ENCODE data around the gene MPC1L. TPM values are rescaled to one million over a fixed set of nuclear protein-coding genes. Genes with fewer than 3 reads are reported as not detected.
"Not testable (repeated sequence)": the region's sequence is repeated elsewhere in the genome, so short reads cannot be mapped to it uniquely, and the experiment has no call there.

The MPC1L gene
- total RNA-seq, result not detected
- long read RNA-seq, result 0 reads

GRCh38 chrX:40623139-40623536 lies at the start of gene MPC1L:
Gene MPC1L (plus strand): TSS chrX:40623428. CDS start chrX:40623566, 138 bp downstream.
- DNase-seq (ENCODE audit: low spot score), result no peak

- no peak for DNase-seq (ENCODE audit: low spot score)
Measured at GRCh38 chrX:40573763-40574162, 49.5 kb upstream of the MPC1L start.

DNA sequence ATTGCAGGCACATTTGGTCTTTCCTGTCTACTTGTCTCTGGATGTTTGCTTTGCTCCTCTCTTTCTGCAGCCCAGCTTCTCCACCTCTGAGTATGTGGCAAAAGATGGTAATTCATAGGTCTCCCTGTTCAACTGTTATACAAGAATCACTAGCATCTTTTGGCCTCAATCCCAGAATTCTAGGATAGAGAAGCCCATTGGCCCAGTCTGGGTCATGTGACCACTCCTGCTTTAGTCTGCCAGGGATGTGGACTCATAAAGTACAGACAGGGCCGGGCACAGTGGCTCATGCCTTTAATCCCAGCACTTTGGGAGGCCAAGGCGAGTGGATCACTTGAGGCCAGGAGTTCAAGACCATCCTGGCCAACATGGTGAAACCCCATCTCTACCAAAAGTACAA lies 47.8 kb upstream of the MPC1L start:
- not testable (repeated sequence) for DNase-seq (ENCODE audit: low spot score)

- no peak for DNase-seq (ENCODE audit: low spot score)
Measured at GRCh38 chrX:40576291-40576690, 46.9 kb upstream of the MPC1L start.

GRCh38 chrX:40578039-40578695 lies 45.1 kb upstream of the MPC1L start:
- no peak for DNase-seq (ENCODE audit: low spot score)

DNA sequence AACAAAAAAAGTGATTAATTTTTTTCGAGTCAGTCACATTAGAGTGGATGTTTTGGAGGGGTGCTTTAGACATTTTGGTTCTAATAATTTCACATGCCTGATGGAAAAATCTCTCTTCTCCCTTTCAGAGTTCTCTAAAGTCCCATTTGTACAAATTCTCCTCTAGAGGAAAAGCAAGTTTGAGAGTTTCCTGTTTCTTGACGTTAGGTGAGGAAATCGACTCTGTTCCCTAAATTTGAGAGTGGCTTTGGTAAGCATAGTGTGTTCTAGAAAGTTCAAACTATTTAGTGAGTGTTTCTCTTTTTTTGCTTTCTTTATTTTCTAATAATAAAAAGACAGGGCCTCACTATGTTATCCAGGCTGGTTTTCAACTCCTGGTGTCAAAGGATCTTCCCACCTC lies 44.1 kb upstream of the MPC1L start:
- no peak for DNase-seq (ENCODE audit: low spot score)

- DNase-seq (ENCODE audit: low spot score), result no peak
Measured at GRCh38 chrX:40579900-40580536, 43.2 kb upstream of the MPC1L start.

- DNase-seq (ENCODE audit: low spot score), result peak; percentile 96
Measured at GRCh38 chrX:40580537-40581335, 42.5 kb upstream of the MPC1L start, which contains the start of gene ATP6AP2. Gene ATP6AP2 (plus strand): TSS chrX:40580970. CDS start chrX:40581066, 96 bp downstream.

DNA sequence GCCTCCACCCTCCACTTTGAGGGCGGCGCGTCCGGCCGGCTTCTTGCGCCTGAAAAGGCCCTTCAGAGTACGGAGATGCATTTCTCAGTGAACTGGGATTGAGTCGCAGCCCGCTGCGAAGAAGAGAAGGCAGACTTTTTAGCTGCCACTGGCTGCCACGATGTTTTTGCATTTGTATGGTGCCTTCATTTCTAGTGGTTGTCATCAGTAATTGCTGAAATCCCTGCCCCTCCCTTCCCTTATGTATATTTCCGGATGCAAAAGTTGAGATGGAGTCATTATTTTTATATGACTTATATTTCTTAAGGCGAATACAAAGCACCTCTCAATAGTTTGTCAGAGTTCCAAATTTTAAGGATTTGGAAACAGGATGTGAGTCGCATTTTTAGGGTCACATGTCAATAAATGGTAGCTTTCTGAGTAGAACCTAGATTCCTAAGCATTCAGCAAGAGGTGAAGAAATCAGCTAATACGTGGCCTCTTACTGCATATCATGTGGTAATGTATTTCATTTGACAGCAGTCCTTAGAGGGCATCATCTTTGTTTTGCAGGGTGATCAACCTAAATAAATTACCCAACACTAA lies 41.8 kb upstream of the MPC1L start:
- no peak for DNase-seq (ENCODE audit: low spot score)

- DNase-seq (ENCODE audit: low spot score), result not testable (repeated sequence)
Measured at GRCh38 chrX:40582178-40582577, 41.0 kb upstream of the MPC1L start.

DNA sequence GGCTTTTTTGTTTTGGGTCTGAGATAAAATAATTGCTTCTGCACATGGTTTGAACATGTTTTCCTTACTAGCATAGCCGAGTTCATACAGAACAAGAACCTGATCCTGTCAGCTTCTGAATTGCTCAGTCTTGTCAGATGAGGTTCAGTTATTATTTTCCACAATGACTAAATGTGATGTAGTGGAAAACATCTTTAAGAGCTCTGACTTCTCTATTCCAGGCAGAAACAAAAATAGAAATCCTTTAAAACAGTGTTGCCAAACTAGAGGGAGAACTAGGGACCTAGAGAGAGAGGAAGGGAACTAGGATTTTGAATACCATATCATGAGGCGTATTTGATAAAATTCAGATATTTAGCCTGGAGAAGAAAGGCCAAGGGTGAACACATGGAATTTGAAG lies 40.4 kb upstream of the MPC1L start:
- no peak for DNase-seq (ENCODE audit: low spot score)

DNA sequence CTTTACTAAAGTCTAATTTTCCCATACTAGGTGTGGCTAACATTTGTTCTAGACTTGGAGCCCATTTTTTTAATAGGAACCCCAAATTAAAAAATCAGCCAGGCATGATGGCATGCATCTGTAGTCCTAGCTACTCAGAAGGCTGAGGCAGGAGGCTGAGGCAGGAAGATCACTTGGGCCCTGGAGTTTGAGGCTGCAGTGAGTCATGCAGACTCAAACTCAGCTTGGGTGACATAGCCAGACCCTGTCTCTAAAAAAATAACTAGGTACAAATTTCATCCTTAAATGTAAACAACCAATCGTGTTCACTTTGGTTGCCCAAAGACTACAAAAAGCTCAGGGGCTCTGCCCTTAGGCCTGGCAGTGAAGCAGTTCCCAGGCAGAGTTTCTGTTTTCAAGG lies 35.6 kb upstream of the MPC1L start:
- not testable (repeated sequence) for DNase-seq (ENCODE audit: low spot score)

GRCh38 chrX:40589616-40590321 lies 33.5 kb upstream of the MPC1L start:
- not testable (repeated sequence) for DNase-seq (ENCODE audit: low spot score)

DNA sequence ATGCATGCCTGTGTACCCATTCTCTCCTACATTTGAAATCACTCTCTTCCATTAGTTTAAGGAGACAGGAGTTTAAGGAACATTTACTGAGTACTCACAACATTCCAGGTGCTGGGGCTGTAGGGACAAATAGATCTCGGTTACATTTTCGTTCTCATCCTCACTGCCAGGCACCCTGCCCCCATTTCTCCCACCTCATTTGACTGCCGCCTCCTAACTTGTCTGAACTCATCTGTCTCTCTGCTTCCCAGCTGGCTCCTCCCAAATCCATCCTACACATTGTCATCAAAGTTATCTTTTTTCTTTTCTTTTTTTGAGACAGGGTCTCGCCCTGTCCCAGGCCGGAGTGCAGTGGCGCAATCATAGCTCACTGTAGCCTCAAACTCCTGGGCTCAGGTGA lies 19.8 kb upstream of the MPC1L start:
- DNase-seq (ENCODE audit: low spot score), result no peak

DNA sequence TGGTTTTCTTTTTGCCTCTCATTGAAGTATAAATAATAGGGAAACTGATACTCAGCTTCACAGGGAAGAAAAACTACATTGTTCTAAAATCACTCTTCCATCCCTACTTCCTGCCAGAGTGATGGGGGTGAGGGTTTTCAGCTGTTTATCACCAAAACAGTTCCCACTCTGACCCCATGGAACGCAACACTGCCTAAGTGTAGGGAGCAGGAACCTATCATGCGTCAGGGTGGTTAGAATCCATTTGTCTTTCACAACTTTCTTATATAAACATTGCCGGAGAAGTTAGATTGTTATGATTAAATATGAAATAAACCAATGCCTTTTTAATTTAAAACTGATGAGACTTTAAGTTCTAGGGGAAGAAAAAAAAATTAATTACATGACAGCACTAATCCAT lies 15.8 kb upstream of the MPC1L start:
- DNase-seq (ENCODE audit: low spot score), result no peak

DNA sequence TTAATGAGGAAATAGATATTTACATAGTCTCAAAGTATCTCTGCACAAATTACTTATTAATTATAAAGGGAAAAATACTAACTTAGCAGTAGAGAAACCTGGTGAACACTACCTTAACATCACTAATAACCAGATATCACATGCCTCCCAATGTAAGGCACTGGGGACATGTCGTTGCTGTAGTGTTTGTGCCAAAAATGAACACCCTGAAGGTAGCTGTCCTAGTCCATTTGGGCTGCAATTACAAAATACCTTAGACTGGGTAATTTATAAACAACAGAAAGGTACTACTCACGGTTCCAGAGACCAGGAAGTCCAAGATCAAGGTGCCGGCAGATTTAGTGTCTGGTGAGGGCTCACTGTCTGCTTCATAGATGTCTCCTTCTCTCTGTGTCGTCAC lies 10.7 kb upstream of the MPC1L start:
- DNase-seq (ENCODE audit: low spot score), result no peak

DNA sequence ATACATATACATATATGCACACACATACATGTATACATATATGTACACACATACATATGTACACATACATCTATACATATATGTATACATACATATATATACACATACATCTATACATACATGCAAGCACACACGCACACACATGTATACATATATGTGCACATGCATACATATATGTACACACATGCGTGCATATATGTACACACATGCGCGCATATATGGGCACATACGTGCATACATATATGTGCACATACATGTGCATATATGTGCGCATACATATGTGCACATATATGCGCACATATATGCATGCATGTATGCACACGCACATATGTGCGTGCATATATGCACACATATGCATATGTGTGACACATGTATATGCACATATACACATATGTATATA lies 7.3 kb upstream of the MPC1L start:
- DNase-seq (ENCODE audit: low spot score), result no peak

- no peak for DNase-seq (ENCODE audit: low spot score)
Measured at GRCh38 chrX:40617566-40617965, 5.7 kb upstream of the MPC1L start.

- DNase-seq (ENCODE audit: low spot score), result no peak
Measured at GRCh38 chrX:40622479-40623138, 619 bp upstream of the MPC1L start.

DNA sequence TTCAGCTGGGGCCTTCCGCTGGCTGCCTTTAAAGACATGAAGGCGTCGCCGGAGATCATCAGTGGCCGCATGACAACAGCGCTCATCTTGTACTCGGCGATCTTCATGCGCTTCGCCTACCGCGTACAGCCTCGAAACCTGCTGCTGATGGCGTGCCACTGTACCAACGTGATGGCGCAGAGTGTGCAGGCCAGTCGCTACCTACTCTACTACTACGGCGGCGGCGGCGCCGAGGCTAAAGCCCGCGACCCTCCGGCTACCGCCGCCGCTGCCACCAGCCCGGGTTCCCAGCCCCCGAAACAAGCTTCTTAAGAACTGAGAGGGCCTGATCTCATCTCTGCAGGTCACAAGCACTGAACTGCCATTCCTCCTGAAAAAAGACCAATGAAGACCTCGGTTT lies 437 bp downstream of the MPC1L start:
- DNase-seq (ENCODE audit: low spot score), result no peak

GRCh38 chrX:40625294-40625693 lies 2.1 kb downstream of the MPC1L start:
- DNase-seq (ENCODE audit: low spot score), result no peak
